Endometrium (tissue), 2 donors: Measurements from ENCODE around the gene LHX1.

Experiments
- FAIRE-seq: peaks from 2 replicates; lab custom pipeline; 2012; peaks lifted over from hg19 to GRCh38; lab: Jason Lieb, UNC
- donor health status: control.
- donor health status: control.

LHX1 gene

GRCh38 chr17:36937001-36937958 is at the start of gene LHX1:
LHX1 (plus strand) TSS chr17:36937475; CDS start chr17:36938198, 723 bp downstream.
- FAIRE-seq = no peak

- FAIRE-seq = no peak
Observed at GRCh38 chr17:36888236-36888951, 48.9 kb upstream of the LHX1 start.

GRCh38 chr17:36889770-36890349 is 47.4 kb upstream of the LHX1 start:
- FAIRE-seq = no peak

- FAIRE-seq = no peak
Observed at GRCh38 chr17:36890398-36891168, 46.7 kb upstream of the LHX1 start.

GRCh38 chr17:36892112-36892838 is 45.0 kb upstream of the LHX1 start:
- no peak for FAIRE-seq

GRCh38 chr17:36894177-36894576 is 43.1 kb upstream of the LHX1 start:
- no peak for FAIRE-seq

GRCh38 chr17:36894925-36895324 is 42.4 kb upstream of the LHX1 start:
- no peak for FAIRE-seq

- FAIRE-seq = no peak
Observed at GRCh38 chr17:36899250-36900159, 37.8 kb upstream of the LHX1 start.

GRCh38 chr17:36900160-36900512 is 37.1 kb upstream of the LHX1 start:
- no peak for FAIRE-seq

- FAIRE-seq = no peak
Observed at GRCh38 chr17:36901506-36901905, 35.8 kb upstream of the LHX1 start.

GRCh38 chr17:36907407-36907806 is 29.9 kb upstream of the LHX1 start:
- no peak for FAIRE-seq

- no peak for FAIRE-seq
Observed at GRCh38 chr17:36910513-36910912, 26.8 kb upstream of the LHX1 start.

- FAIRE-seq = no peak
Observed at GRCh38 chr17:36911001-36911400, 26.3 kb upstream of the LHX1 start.

GRCh38 chr17:36913132-36913531 is 24.1 kb upstream of the LHX1 start:
- no peak for FAIRE-seq

- no peak for FAIRE-seq
Observed at GRCh38 chr17:36918211-36918691, 19.0 kb upstream of the LHX1 start.

GRCh38 chr17:36919407-36919968 is 17.8 kb upstream of the LHX1 start:
- no peak for FAIRE-seq

GRCh38 chr17:36920032-36921005 is 17.0 kb upstream of the LHX1 start:
- no peak for FAIRE-seq

GRCh38 chr17:36921095-36921851 is 16.0 kb upstream of the LHX1 start:
- no peak for FAIRE-seq
